ENCODE results near the gene IGF2BP3.
"Not testable (repeated sequence)": the region's sequence is repeated elsewhere in the genome, so short reads cannot be mapped to it uniquely, and the experiment has no call there.

Gene IGF2BP3

GRCh38 chr7:23470330-23471105, at the start of gene IGF2BP3:
IGF2BP3 (minus strand) TSS chr7:23470491; CDS start chr7:23470110, 381 bp downstream.
- peak; percentile 95 for DNase-seq

DNA sequence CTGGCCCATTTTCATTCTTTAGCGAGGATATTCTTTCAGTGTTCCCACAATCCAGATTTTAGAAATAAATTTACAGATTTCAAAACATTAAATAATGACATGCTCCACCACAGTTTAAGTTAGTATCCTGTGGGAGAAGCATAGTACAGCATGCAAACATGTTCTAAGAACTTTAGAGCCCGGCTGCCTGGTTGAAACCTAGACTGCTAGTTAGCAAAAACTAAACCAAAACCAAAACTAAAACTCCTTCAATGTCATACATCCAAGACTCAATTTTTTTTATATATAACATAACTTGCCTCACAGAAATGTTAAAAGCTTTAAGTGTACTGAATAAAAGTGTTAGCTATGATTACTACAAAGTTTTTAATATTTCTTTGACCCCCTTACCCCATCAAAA, 44.5 kb upstream of the IGF2BP3 start:
- DNase-seq, result no peak

GRCh38 chr7:23513746-23514145, 43.5 kb upstream of the IGF2BP3 start:
- not testable (repeated sequence) for DNase-seq

DNA sequence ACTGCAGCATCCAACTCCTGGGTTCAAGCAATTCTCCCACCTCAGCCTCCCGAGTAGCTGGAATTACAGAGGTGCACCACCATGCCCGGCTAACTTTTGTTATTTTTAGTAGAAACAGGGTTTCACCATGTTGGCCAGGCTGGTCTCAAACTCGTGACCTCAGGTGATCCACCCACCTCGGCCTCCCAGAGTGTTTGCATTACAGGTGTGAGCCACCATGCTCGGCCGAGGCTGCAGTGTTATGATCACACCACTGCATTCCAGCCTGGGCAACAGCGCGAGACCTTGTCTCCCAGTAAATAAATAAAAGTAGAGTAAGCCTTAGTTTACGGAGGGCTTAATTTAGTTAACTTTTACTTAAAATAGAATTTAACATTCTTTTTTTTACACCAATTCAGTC, 23.7 kb upstream of the IGF2BP3 start:
- no peak for DNase-seq

GRCh38 chr7:23491502-23491901, 21.2 kb upstream of the IGF2BP3 start:
- no peak for DNase-seq

GRCh38 chr7:23490357-23491135, 20.3 kb upstream of the IGF2BP3 start:
- DNase-seq, result peak; percentile 29

DNA sequence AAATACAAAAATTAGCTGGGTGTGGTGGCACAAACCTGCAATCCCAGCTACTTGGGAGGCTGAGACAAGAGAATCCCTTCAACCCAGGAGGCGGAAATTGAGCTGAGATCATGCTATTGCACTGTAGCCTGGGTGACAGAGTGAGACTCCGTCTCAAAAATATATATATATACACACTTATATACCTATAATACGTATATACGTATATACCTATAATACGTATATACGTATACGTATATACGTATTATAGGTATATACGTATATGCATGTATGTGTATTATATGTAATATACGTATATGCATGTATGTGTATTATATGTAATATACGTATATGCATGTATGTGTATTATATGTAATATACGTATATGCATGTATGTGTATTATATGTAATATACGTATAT, 18.4 kb upstream of the IGF2BP3 start:
- DNase-seq, result not testable (repeated sequence)

DNA sequence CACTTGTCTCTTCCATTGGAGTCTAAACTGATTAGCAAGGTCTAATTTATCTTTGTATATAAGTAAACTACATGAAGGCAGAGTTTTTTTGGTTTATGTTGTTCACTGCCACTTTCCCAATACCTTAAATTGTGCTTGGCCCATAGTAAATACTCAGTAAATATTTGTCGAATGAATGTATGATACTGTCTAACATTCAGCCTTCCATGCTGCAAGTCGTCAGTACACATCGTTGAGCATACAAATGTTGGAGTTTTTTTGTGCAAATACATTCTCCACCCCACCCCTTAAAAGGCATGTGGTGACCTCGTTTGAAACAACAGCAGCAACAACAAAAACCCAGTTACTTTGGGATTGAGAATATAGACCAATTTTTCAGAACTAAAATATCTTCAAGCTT, 17.4 kb upstream of the IGF2BP3 start:
- DNase-seq, result no peak

GRCh38 chr7:23486002-23486773, 15.9 kb upstream of the IGF2BP3 start:
- no peak for DNase-seq

DNA sequence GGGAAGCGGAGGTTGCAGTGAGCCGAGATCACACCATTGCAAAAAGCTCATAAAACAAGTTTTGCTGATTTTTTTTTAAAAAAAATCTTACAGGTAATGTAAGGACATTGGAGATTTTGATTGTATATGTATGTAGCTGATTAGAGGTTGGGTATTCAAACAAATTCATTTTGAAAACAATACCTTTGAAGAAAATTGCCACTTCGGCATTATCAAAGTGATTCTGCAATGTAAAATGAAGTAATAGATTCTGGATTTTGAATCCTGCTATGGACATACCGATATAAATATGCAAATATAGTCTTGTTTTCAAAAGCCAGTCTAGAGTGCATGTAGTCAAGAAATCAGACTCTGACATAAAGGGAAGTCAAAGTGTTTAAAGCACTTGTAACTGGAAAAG, 12.4 kb upstream of the IGF2BP3 start:
- no peak for DNase-seq

DNA sequence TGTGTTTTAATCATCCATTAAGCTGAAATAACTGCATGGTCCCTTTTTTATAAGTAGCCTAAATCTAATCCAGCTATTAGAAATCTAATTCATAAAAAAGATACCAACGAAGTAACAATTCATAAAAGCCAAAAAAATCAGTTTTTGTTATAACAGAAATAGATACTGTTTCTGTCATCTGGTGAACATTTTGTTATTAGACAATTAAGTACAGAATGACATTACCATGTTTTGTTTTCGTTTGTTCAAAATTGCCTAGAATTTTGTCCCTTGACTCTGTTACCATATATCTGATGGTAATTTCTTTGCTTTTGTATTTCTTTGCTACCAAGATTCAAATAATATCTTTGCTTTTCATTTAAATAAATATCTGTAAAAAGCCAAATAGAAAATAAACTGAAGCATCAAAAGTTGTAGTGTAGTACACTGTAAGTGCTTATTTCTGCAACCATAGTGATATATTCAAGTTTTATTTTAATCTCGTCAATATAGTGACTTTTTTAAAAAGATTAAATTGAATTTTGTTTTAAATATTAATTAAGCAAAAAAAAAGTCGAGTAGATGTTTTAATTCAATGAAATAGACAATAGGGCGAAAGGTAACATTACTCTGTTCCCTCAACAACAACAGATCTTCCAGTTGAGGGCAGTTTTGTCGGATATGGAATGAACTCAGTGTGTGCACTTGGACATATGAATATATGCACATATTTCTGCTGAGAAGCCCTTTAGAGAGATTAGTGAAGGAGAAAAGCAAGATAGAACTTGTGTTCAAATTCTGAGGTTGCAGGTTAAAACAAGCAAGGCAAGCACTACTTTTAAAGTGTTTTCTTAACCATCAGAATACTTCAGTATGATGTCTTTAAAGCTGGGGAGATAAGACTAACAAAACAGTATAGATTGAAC, 7.9 kb upstream of the IGF2BP3 start:
- DNase-seq, result no peak

DNA sequence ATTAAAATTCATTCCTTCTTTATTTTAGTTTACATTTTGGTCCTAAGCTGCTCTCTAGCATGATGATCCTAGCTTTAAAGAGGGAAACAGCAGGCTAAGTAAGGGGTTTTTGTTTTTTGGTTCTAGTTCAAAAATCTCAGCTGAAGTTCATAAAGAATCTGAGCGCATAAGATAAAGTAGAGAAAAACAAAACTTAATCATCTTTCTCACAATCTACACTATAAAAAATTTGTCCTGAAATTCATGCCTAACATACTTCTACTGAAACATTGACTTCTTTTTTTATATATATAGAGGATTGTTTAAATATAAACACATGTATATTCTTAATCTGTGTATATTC, 6.8 kb upstream of the IGF2BP3 start:
- no peak for DNase-seq

DNA sequence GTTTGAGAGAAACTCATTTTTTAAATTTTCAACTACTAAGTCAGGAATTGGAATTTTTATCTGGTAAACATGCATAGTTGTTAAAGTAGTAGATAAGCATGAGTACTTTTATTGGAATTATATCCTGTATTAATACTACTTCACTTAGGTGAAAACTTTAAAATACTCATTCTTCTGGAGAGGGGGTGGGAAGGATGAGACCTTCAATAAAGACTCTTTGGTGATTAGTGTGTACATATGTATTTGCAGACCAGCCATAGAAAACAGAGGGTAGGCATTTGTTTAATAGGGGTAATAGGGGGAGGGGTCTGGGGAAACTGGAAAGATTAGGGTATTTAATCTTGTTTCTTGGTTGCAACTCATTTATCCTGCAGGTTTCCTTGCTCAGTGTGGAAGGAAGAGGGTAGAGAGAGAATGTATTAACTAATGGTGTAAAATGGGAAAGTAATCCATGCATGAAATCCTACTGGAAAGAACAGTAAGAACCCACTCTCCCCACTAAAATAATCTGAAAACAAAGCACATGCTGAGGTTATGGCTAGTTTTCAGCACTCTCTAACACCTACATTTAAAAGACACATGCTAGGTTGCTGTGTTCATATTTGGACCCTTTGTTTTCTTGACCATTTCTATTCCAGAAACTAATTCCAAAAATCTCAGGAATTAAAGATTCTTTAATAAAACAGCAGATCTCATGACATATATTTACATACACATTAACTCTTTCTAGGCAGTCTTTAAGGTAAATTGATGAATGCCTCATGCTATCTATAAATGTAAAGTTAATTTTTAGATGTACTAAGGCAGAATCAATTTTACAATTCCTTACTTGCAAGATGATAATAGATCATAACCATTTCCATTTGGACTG, 6.2 kb upstream of the IGF2BP3 start:
- DNase-seq, result no peak

DNA sequence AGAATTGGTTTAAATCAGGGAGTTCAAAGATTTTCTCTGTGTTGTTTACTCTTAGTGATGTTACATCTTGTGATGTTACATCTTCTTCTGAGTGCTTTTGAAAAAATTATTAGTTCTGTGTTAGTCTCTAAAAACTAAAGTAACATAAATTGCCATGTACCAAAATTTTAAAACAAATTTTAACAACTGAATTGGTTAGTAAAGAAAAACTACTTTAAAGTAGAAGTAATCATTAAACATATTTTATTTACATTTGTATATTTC, 5.2 kb upstream of the IGF2BP3 start:
- DNase-seq, result peak; percentile 48

- peak; percentile 68 for DNase-seq
Observed at GRCh38 chr7:23474829-23475575, 4.7 kb upstream of the IGF2BP3 start.

GRCh38 chr7:23474094-23474828, 4.0 kb upstream of the IGF2BP3 start:
- peak; percentile 93 for DNase-seq

DNA sequence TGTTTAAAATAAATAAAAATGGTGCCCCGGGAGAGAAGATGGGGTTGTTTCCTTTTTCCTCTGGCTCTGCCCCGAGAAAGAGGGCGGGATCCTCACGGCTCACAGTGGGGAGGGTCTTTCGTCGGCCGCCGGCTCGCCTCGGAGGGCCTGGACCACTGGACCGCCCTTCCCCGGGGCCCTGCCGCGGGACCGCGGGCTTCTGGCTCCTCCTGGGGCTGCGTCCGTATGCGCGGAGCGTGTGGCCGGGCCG, 3.5 kb upstream of the IGF2BP3 start:
- DNase-seq, result peak; percentile 45

- DNase-seq, result peak; percentile 56
Observed at GRCh38 chr7:23472956-23473843, 2.9 kb upstream of the IGF2BP3 start.

- DNase-seq, result no peak
Observed at GRCh38 chr7:23472556-23472955, 2.3 kb upstream of the IGF2BP3 start.

- peak; percentile 60 for DNase-seq
Observed at GRCh38 chr7:23472046-23472445, 1.8 kb upstream of the IGF2BP3 start.
